Measurements from ENCODE around the gene NUP50.

The NUP50 gene

DNA sequence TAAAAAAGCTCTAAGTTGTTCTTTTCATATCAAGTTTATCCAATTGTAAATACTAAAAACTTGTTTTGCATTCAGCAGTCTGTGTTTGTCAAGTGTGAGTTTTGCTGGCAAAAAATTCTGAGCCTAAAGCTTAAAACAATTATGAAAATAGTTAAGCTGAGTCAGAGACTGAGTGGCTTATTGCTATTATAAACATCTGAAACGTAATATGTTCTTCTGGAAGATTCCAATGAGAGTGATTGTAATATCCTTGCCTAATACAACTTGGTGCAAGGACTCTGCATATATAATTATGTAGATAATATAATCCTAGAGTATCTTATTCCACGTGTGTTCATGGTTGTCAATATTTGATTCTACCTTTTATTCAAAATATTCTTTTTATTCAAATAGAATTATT lies 14.1 kb upstream of the NUP50 start:
- no peak for TF ChIP-seq ZNF274 (IDR thresholded peaks at IDR 0.05; ENCODE audit: low read depth, low read length)
- H3K4me3 ChIP-seq (ENCODE audit: low read length): no peak overlapping the region

DNA sequence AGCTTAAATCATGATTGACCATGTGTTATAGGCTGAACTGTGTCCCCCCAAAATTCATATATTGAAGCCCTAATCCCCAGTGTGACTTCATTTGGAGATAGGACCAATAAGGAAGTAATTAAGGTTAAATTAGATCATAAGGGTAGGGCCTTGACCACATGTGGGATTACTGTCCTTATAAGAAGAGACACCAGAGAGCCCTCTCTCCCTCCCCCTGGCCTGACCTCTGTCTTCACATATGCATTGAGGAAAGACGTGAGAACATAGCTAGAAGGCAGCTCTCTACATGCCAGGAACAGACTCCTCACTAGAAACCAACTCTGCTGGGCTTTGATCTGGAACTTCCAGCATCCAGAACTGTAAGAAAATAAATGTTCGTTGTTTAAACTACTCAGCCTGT lies 13.6 kb upstream of the NUP50 start:
- no peak for TF ChIP-seq ZNF274 (IDR thresholded peaks at IDR 0.05; ENCODE audit: low read depth, low read length)

DNA sequence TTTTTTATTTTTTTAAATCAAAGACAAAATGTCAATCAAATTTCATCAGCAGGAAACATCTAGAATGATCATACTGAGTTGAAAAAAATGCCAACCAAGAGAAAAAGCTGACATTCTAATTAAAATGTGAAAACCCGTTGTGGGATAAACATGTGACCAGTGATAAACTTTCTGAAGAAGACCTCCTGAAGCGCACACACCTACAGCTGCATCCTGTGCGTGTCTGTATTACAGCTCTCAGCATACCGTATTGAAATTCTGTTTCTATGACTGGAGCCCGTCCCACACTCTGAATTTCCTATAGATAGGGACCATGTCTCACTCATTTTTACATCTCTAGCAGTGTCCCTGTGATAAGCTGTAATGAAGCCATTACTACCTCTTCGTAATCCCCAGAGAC lies 12.2 kb upstream of the NUP50 start:
- TF ChIP-seq ZNF274 (IDR thresholded peaks at IDR 0.05; ENCODE audit: low read depth, low read length): no peak
- no peak overlapping the region for H3K4me3 ChIP-seq (ENCODE audit: low read length)

More for the DNA sequence above, 13.6 kb upstream of the NUP50 start:
- H3K4me3 ChIP-seq (ENCODE audit: low read length): no peak overlapping the region

DNA sequence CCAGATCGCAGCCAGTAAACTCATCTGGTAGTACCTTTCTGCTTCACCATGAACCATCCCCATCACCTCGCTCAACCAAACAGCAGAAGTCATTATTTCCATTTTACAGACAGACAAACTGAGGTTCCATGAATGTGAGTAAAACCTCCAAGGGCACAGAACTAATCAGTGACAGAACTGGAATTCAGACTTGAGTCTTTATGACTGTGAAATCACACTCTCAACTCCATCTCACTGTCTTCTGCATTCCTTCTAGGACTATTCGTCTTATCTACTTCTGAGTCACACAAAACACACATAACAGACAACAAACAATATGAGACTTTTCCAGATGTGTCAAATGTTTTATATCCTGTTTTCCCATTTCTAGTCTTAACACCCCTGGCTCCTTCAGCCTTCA lies 9.3 kb upstream of the NUP50 start:
- no peak overlapping the region for H3K4me3 ChIP-seq (ENCODE audit: low read length)
- TF ChIP-seq ZNF274 (IDR thresholded peaks at IDR 0.05; ENCODE audit: low read depth, low read length): no peak

DNA sequence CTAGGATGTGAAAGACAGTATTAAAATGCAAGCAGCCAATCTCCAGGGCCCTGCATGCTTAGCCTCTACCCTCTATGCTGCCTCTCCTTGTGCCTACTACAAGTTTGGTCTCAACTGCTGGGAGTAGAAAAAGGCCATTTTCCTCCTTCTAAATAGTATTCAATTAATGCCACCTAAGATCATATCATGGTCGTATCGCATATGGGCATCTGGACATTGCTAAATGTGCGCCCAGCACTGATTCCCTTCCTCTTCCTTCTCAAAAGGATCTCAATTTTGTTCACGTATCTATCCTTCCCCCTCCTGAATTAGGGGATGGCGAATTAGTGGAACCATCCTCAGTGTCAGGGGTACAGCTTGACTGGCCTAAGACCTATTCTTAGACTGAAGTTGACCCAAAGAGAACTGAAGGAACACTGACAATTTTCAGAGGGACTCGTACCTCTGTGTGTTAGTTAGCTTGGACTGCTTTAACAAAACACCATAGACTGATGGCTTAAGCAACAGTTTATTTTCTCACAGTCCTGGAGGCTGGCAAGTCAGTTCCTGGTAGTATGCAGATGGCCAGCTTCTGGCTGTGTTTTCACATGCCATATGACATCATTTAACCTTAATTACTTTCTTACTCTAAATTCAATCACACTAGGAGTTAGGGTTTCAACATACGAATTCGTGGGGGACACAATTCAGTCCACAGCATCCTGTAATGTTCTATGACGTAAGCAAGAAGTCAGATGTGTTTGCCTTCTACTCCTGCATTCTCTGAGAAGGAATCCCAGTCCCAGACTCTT lies 8.5 kb upstream of the NUP50 start:
- TF ChIP-seq ZNF274 (IDR thresholded peaks at IDR 0.05; ENCODE audit: low read depth, low read length): no peak
- no peak overlapping the region for H3K4me3 ChIP-seq (ENCODE audit: low read length)

DNA sequence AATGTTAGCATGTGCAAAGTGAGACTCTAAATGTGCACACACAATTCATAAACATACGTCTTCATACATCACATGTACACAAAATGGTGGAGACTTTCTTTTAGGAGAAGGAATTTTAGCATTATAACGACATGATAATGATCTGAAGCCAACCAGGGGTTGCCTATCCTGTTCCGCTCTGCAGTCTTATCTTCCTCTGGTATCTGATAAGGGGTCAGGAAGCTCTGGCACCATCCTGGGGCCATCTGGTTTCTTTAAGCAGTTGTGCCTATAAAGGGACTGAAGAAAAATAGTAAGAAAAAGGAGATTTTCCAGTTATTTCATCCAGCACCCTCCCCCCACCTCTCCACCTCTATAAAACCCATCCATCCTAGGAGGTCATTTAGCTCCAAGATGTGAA lies 5.8 kb upstream of the NUP50 start:
- no peak for TF ChIP-seq ZNF274 (IDR thresholded peaks at IDR 0.05; ENCODE audit: low read depth, low read length)
- no peak overlapping the region for H3K4me3 ChIP-seq (ENCODE audit: low read length)

DNA sequence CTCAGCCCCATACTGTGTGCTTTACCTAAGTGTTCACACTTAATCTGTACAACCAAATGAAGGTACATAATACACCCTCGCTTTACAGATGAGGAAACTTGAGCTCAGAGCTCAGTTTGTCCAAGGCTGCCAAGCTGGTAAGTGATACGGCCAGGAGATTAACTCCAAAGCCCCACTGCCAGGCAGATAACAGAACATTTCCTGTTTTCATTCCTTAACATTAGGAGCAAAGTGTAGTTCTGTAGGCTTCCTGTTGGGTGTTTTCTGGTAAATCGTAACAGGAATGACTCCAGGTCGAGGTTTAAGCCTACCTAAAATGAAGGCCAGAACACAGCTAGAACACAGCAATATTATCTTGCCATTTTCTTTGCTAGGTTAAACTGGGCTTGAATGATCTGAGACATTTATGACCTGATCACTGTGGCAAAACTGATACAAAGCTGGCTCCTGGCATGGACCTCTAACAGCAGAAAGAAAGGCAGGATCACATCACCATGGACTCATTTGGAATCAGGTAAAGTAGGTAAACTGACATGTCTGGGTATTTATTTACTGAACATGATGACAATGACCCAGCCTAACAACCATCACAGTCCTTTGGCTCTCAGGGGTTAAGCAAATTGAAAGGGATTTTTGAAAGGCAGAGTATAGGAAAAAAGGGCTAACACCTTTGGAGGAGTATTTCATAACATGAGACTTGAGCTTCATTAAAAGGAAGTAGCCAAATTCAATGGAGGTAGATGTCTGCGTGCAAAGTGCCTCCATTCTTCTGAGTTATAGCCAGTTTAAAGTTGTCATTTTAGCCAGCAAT lies 3.9 kb upstream of the NUP50 start:
- H3K4me3 ChIP-seq (ENCODE audit: low read length): no peak overlapping the region
- no peak for TF ChIP-seq ZNF274 (IDR thresholded peaks at IDR 0.05; ENCODE audit: low read depth, low read length)

DNA sequence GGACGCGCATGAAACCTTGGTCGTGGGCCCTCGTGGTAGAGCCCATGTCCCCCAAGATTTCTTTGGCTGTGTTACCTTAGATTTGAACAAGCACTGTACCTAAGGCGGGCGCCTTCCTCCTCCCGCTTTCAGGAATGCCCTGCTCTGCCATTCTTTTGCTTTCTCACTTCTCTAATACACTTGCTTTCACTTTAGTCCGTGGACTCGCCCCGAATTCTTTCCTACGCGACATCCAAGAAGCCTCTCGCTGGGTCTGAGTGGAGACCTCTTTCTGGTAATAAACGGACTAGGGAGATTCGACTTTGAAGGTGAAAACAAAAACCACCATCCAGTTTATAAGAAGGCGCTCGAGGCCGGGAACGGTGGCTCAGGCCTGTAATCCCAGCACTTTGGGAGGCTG lies 1.2 kb upstream of the NUP50 start:
- peak overlapping the region; percentile 93 for H3K4me3 ChIP-seq (ENCODE audit: low read length)
- TF ChIP-seq ZNF274 (IDR thresholded peaks at IDR 0.05; ENCODE audit: low read depth, low read length): no peak

DNA sequence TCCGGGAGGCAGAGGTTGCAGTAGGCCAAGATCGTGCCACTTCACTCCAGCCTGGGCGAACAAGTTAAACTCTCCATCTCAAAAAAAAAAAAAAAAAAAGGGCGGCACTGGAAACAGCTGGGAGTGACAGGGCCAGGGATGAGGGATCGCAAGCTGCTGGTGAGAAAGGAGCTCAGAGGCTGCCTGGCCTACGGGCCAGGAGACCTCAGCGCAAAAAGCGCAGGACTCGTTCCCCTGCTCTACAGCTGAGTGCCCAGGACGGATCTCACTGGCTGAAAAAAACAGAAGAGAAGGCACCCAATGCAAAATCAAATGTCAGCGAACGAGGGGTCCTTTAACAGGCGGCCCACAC lies 650 bp upstream of the NUP50 start:
- peak overlapping the region; percentile 93 for H3K4me3 ChIP-seq (ENCODE audit: low read length)
- TF ChIP-seq ZNF274 (IDR thresholded peaks at IDR 0.05; ENCODE audit: low read depth, low read length): no peak

DNA sequence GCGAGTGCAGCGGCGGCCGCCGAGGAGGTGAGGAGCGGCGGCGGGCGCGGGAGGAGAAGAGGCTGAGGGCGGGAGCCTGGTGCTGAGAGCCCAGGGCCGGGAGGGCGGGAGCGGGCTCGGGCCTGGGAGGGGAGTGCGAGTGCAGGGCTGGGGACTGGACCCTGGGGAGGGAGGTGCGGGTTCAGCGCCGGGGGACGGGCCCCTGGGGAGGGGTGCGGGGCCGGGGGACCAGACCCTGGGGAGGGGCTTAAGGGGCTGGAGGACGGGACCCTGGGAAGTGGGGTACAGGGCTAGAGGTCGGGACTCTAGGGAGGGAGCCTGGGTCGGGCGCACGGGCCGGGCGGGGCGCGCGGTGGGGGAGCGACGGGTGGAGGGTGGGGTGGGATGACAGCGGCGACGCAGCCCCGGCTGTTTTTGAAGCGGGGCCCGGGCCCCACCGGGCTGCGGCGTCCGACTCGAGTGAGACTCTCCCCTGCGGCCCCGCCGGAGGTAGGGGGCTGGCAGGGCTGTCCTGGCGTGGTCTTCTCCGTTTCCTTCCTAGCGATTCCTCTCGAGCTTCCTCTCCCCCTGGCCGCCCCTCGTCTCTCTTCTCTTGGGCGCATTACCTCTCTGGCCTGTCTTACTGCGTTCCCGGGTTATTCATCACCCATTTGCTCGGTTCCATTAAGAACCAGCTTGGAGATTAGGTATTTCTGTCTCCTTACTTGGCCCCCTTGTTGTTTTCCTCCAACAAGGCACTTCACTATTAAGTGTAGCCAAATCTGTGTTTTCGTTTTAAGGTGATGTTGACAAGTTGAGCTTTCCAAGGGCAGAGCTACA lies 754 bp downstream of the NUP50 start:
- TF ChIP-seq ZNF274 (IDR thresholded peaks at IDR 0.05; ENCODE audit: low read depth, low read length): no peak
- H3K4me3 ChIP-seq (ENCODE audit: low read length): peak overlapping the region; percentile 99

DNA sequence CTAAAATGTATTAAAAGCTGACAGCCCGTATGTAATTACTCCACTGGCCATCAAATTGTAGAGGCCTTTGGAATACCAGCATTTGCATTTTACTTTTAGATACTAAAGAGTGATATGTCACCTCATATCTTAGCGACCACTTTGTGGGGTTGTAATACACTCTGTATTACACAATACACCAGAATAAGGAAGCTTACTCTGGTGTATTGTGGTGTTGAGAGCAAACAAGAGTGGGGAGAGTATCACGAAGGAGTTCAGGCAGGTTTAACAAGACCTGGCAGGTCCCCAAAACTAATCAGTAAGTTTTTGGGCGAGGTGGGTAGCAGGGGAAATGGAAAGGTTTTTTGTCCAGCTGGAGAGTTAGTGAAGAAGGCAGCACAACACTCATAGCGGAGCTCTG lies 3.2 kb downstream of the NUP50 start:
- TF ChIP-seq ZNF274 (IDR thresholded peaks at IDR 0.05; ENCODE audit: low read depth, low read length): no peak
- H3K4me3 ChIP-seq (ENCODE audit: low read length): no peak overlapping the region

DNA sequence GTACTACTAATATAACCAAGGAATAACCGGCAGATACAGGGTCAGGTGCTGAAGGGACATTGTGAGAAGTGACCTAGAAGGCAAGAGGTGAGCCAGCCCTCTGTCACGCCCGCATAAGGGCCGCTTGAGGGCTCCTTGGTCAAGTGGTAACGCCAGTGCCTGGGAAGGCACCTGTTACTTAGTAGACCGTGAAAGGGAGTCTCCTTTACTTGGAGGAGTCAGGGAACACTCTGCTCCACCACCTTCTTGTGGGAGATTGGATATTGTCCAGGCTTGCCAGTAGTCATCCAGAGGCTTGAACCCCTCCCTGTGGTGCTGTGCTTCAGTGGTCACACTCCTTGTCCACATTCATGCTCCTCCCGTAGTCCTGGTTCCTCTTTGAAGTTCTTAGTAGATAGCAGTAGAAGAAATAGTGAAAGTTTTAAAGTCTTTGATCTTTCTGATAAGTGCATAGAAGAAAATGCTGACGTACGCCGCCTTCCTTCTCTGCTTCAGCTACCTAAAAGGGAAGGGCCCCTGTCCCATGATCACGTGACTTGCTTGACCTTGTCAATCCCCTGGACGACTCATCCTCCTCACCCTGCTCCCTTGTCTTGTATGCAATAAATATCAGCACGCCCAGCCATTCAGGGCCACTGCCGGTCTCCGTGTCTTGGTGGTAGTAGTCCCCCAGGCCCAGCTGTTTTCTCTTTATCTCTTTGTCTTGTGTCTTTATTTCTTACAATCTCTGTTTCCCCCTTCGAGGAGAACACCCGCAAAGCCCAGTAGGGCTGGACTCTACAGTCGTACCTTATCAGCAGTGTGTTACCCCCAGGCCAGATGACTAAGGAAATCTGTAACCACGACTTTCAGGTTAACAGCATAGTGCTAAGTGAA lies 6.1 kb downstream of the NUP50 start:
- TF ChIP-seq ZNF274 (IDR thresholded peaks at IDR 0.05; ENCODE audit: low read depth, low read length): no peak
- H3K4me3 ChIP-seq (ENCODE audit: low read length): no peak overlapping the region

DNA sequence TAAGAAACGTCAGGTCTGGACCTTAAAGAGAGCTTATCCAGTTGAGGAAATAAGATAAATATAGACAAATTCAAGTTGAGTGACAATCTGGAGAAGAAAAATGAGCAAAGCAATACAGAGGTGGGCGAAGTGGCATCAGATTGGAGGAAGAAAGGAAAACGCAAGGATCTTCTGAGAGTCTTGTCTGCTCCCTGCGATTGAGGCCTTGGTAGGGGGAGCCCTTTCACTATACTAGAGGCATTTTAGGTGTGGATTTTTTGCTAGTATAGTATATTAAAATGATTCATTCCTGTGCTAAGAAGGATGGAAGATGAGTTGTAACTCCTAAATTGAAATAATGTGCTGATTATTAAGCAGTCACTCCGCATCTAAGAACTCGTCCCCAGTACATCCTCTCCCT lies 8.1 kb downstream of the NUP50 start:
- no peak overlapping the region for H3K4me3 ChIP-seq (ENCODE audit: low read length)
- TF ChIP-seq ZNF274 (IDR thresholded peaks at IDR 0.05; ENCODE audit: low read depth, low read length): no peak
